Smooth muscle cell (in vitro differentiated cells): Measurements from ENCODE around the gene KCNMA1. TPM values are rescaled to one million over a fixed set of nuclear protein-coding genes. Genes with fewer than 3 reads are reported as not detected.
A peak's percentile ranks its signal among the peaks of the same experiment; 100 is the strongest.

Experiments used
- DNase-seq: peaks from one replicate; lab custom pipeline; 2025; ENCODE audit not compliant: unreplicated experiment; lab: John Stamatoyannopoulos, UW
- H2AFZ ChIP-seq: fragments of 200-600 bp; sonication (generic); 2 replicates; pipeline ENCODE4 v1.6.0; 2016; ENCODE audit warnings: antibody characterized with exemption, low read depth, mild to moderate bottlenecking
- H3F3A ChIP-seq: fragments of 200-600 bp; sonication (generic); 2 replicates; pipeline ENCODE4 v1.6.0; 2017; ENCODE audit warnings: antibody characterized with exemption, low read depth
- H3K27ac ChIP-seq: fragments of 200-600 bp; sonication (generic); 2 replicates; pipeline ENCODE4 v1.5.1; 2016; ENCODE audit warnings: low read depth, mild to moderate bottlenecking
- H3K27me3 ChIP-seq: fragments of 200-600 bp; sonication (generic); 2 replicates; pipeline ENCODE4 v1.6.1; 2016; ENCODE audit warnings: low read depth, mild to moderate bottlenecking
- H3K36me3 ChIP-seq: fragments of 200-600 bp; sonication (generic); 2 replicates; pipeline ENCODE4 v1.5.1; 2016; ENCODE audit warnings: low read depth
- H3K4me1 ChIP-seq: fragments of 200-600 bp; sonication (generic); 2 replicates; pipeline ENCODE4 v1.5.1; 2016; ENCODE audit warnings: low read depth
- H3K4me2 ChIP-seq: fragments of 200-600 bp; sonication (generic); 2 replicates; pipeline ENCODE4 v1.6.0; 2016; ENCODE audit warnings: mild to moderate bottlenecking
- H3K4me3 ChIP-seq: fragments of 200-600 bp; sonication (generic); 2 replicates; pipeline ENCODE4 v1.5.1; 2016; ENCODE audit warnings: mild to moderate bottlenecking
- H3K79me2 ChIP-seq: fragments of 200-600 bp; sonication (generic); 2 replicates; pipeline ENCODE4 v1.6.0; 2016; ENCODE audit warnings: low read depth, mild to moderate bottlenecking
- H3K9ac ChIP-seq: fragments of 200-600 bp; sonication (generic); 2 replicates; pipeline ENCODE4 v1.6.0; 2016; ENCODE audit warnings: low read depth
- H3K9me3 ChIP-seq: fragments of 200-600 bp; sonication (generic); replicated peaks from 2 replicates; pipeline ENCODE4 v1.5.1; 2016; ENCODE audit warnings: low read depth
- H4K20me1 ChIP-seq: fragments of 200-600 bp; sonication (generic); 2 replicates; pipeline ENCODE4 v1.6.0; 2016; ENCODE audit warnings: low read depth
- WGBS: methylation state at CpG from one replicate; pipeline ENCODE4 v1.1.7; 2016; ENCODE audit warnings: low lambda C conversion rate; 5-methylcytosine and 5-hydroxymethylcytosine counted together
- polyA plus RNA-seq: library from polyadenylated mRNA; unstranded; fragments of >200 nt; fragmentation: Nextera tagmentation; extraction: Ambion mirVana; gene quantifications from 2 replicates; pipeline ENCODE4 v1.2.1, GENCODE V29; 2016
- total RNA-seq: library from RNA; depleted of rRNA; stranded (reverse); fragments of >200 nt; gene quantifications from 2 replicates; pipeline ENCODE4 v1.2.3, GENCODE V29; 2014
- TF ChIP-seq, protein P1 (sequence below): fragments of 200-600 bp; sonication (generic); IDR thresholded peaks from 2 replicates; pipeline ENCODE4 v1.5.1; 2017; ENCODE audit warnings: borderline replicate concordance, mild to moderate bottlenecking, antibody characterized with exemption; ENCODE audit not compliant: insufficient read depth, poor library complexity, severe bottlenecking

KCNMA1 gene
- total and polyA plus RNA-seq, 2 experiments from 2014 or later: 9.1 to 23.4 TPM

DNA sequence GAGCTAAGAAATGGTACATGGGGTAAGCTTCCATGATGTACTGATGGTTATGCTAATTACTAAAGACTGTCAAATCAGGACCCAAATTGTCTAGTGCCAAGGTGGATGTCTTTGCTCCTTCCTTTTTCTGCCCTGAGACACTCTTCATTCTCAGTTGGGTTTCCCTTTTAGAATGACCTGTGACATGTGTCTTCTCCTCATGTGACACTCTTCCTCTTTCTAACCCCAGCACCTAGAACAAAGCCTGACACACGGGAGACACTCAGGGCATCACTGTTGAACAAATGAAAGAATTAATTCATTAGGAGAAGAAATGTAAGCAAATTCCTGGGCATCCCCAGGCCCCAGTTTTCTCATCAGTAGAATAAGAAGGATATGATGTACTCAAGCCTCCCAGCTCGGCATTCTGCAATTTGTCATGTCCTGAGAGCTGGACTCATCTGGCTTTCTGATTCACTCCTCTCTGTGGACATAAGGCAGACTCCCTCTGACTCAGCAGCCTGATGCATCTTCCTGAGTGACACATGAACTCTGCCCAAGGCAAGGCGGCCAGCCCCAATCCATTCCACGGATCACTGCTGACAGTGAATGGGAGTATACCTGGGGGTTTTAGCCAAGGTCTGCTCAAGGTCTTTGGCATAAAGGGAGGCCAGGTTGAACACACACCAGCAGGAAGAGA lies 473.8 kb downstream of the KCNMA1 start:
- H3F3A ChIP-seq: peaks cover 26% of the 10 kb centered on the region
- 2% methylated on average over 4 of the region's 4 CpGs for WGBS
- H3K27ac ChIP-seq: peak overlapping the region; percentile 88
- peak overlapping the region; percentile 57 for H3K9ac ChIP-seq
- no peak overlapping the region for H3K4me3 ChIP-seq
- H4K20me1 ChIP-seq: no peaks in the 10 kb centered on the region
- H3K36me3 ChIP-seq: no peaks in the 10 kb centered on the region
- H3K79me2 ChIP-seq: no peaks in the 10 kb centered on the region
- TF ChIP-seq, protein P1, sequence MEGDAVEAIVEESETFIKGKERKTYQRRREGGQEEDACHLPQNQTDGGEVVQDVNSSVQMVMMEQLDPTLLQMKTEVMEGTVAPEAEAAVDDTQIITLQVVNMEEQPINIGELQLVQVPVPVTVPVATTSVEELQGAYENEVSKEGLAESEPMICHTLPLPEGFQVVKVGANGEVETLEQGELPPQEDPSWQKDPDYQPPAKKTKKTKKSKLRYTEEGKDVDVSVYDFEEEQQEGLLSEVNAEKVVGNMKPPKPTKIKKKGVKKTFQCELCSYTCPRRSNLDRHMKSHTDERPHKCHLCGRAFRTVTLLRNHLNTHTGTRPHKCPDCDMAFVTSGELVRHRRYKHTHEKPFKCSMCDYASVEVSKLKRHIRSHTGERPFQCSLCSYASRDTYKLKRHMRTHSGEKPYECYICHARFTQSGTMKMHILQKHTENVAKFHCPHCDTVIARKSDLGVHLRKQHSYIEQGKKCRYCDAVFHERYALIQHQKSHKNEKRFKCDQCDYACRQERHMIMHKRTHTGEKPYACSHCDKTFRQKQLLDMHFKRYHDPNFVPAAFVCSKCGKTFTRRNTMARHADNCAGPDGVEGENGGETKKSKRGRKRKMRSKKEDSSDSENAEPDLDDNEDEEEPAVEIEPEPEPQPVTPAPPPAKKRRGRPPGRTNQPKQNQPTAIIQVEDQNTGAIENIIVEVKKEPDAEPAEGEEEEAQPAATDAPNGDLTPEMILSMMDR: no peak
- H3K9me3 ChIP-seq: no peaks in the 10 kb centered on the region
- DNase-seq: no peak
- H2AFZ ChIP-seq: no peak overlapping the region
- no peaks in the 10 kb centered on the region for H3K27me3 ChIP-seq
- peak overlapping the region; percentile 75 for H3K4me2 ChIP-seq
- H3K4me1 ChIP-seq: peaks cover 13% of the 10 kb centered on the region

GRCh38 chr10:77162697-77163096 lies 474.9 kb downstream of the KCNMA1 start:
- Histone ChIP-seq H3K4me2 (no peak overlapping the region), H3K4me1 (peaks cover 13% of the 10 kb centered on the region), H3K9ac (no peak overlapping the region), H3K36me3 (no peaks in the 10 kb centered on the region), H3K4me3 (no peak overlapping the region), H4K20me1 (no peaks in the 10 kb centered on the region), H3K27me3 (no peaks in the 10 kb centered on the region), H3K9me3 (no peaks in the 10 kb centered on the region), H3K27ac (peak overlapping the region; percentile 88), H2AFZ (no peak overlapping the region), H3K79me2 (no peaks in the 10 kb centered on the region), H3F3A (peaks cover 26% of the 10 kb centered on the region)
- TF ChIP-seq, protein P1: no peak
- no peak for DNase-seq
- 73% methylated on average over 4 of the region's 4 CpGs for WGBS

GRCh38 chr10:77160679-77161078 lies 476.9 kb downstream of the KCNMA1 start:
- Histone ChIP-seq H3K9me3 (no peaks in the 10 kb centered on the region), H4K20me1 (no peaks in the 10 kb centered on the region), H3K4me1 (peaks cover 13% of the 10 kb centered on the region), H3K36me3 (no peaks in the 10 kb centered on the region), H3K9ac (no peak overlapping the region), H3F3A (peaks cover 34% of the 10 kb centered on the region), H2AFZ (no peak overlapping the region), H3K4me3 (no peak overlapping the region), H3K4me2 (no peak overlapping the region), H3K27me3 (no peaks in the 10 kb centered on the region), H3K27ac (peak overlapping the region; percentile 78), H3K79me2 (no peaks in the 10 kb centered on the region)
- TF ChIP-seq, protein P1: no peak
- no peak for DNase-seq
- WGBS: 71% methylated on average over 1 of the region's 1 CpG
